Ishikawa (cell line): ENCODE results near the gene TXNL1.

Experiments
- TEAD4 ChIP-seq: IDR thresholded peaks from 2 replicates; pipeline ENCODE4 v1.6.1; 2012
- YY1 ChIP-seq: IDR thresholded peaks from 2 replicates; pipeline ENCODE4 v1.6.1; 2012; ENCODE audit warnings: low read depth
- TF ChIP-seq, protein P1 (sequence below): IDR thresholded peaks from 2 replicates; pipeline ENCODE4 v1.6.1; 2012; ENCODE audit warnings: low read depth, mild to moderate bottlenecking

DNA sequence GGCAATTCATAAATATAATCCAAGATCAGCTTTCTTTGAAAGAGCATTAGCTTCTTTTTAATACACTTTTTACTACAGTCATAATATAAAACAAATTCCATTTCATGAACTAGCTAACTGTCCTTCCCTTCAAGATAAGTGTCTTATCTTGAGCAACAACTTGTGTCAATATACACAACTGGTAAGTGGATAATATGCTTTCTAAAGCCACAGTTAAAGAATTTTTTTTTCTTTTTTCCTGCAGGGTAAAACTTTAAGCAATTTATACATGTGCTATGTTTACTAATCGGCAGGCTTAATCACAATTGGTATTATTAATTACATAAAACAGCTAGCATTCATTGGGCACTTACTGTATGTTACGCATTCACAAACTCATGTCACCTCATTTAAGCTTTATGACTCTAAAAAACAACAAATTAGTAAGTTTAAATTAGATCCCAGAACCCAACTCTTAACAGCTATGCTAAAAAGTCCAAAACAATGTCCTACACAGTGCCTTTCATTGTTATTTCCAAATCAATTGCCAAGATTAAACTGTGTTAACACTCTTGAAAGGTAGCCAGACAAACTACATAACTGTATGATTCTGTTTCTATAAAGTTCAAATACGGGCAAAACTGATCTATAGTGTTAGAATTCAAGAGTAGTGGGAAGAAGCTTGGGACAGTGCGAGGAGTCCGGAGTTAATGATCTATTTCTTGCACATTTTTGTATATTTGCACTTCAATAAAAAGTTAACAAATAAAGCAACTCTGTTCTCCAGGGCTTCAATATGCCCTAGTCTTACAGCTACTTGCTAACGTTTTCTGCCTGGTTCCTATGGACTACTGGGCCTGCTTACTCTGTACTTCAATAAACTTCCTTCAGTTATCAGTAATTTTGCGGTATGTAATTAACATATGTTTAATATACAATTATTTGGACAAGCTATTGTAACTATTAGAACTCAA, 6.0 kb downstream of the TXNL1 start:
- TF ChIP-seq YY1 (no peak), TEAD4 (no peak)
- TF ChIP-seq, protein P1, sequence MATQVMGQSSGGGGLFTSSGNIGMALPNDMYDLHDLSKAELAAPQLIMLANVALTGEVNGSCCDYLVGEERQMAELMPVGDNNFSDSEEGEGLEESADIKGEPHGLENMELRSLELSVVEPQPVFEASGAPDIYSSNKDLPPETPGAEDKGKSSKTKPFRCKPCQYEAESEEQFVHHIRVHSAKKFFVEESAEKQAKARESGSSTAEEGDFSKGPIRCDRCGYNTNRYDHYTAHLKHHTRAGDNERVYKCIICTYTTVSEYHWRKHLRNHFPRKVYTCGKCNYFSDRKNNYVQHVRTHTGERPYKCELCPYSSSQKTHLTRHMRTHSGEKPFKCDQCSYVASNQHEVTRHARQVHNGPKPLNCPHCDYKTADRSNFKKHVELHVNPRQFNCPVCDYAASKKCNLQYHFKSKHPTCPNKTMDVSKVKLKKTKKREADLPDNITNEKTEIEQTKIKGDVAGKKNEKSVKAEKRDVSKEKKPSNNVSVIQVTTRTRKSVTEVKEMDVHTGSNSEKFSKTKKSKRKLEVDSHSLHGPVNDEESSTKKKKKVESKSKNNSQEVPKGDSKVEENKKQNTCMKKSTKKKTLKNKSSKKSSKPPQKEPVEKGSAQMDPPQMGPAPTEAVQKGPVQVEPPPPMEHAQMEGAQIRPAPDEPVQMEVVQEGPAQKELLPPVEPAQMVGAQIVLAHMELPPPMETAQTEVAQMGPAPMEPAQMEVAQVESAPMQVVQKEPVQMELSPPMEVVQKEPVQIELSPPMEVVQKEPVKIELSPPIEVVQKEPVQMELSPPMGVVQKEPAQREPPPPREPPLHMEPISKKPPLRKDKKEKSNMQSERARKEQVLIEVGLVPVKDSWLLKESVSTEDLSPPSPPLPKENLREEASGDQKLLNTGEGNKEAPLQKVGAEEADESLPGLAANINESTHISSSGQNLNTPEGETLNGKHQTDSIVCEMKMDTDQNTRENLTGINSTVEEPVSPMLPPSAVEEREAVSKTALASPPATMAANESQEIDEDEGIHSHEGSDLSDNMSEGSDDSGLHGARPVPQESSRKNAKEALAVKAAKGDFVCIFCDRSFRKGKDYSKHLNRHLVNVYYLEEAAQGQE: no peak
